GF-D8 (cell line): Measurements from ENCODE around the gene COL18A1.

Experiments
- DNase-seq: peaks from one replicate; lab custom pipeline; 2025; lab: John Stamatoyannopoulos, UW

COL18A1 gene

GRCh38 chr21:45383111-45383614 is 21.8 kb upstream of the COL18A1 start:
- DNase-seq: no peak

GRCh38 chr21:45383615-45384201 is 21.3 kb upstream of the COL18A1 start:
- no peak for DNase-seq

GRCh38 chr21:45384656-45385548 is 20.1 kb upstream of the COL18A1 start:
- DNase-seq: no peak

- no peak for DNase-seq
Measured at GRCh38 chr21:45385549-45386050, 19.4 kb upstream of the COL18A1 start.

GRCh38 chr21:45386336-45386727 is 18.6 kb upstream of the COL18A1 start:
- no peak for DNase-seq

GRCh38 chr21:45386728-45387371 is 18.1 kb upstream of the COL18A1 start:
- no peak for DNase-seq

GRCh38 chr21:45387506-45387905 is 17.5 kb upstream of the COL18A1 start:
- no peak for DNase-seq

- no peak for DNase-seq
Measured at GRCh38 chr21:45388011-45388521, 16.9 kb upstream of the COL18A1 start.

GRCh38 chr21:45388611-45389296 is 16.2 kb upstream of the COL18A1 start:
- DNase-seq: no peak

GRCh38 chr21:45390121-45390751 is 14.7 kb upstream of the COL18A1 start:
- no peak for DNase-seq

GRCh38 chr21:45390831-45391742 is 13.9 kb upstream of the COL18A1 start:
- no peak for DNase-seq

GRCh38 chr21:45391743-45392572 is 13.0 kb upstream of the COL18A1 start:
- DNase-seq: no peak

- DNase-seq: no peak
Measured at GRCh38 chr21:45392573-45392971, 12.4 kb upstream of the COL18A1 start.

GRCh38 chr21:45393021-45393420 is 11.9 kb upstream of the COL18A1 start:
- no peak for DNase-seq

GRCh38 chr21:45393833-45394638 is 10.9 kb upstream of the COL18A1 start:
- no peak for DNase-seq

GRCh38 chr21:45396620-45396995 is 8.4 kb upstream of the COL18A1 start:
- DNase-seq: no peak

GRCh38 chr21:45397381-45397780 is 7.6 kb upstream of the COL18A1 start:
- DNase-seq: no peak

- no peak for DNase-seq
Measured at GRCh38 chr21:45401054-45401518, 3.9 kb upstream of the COL18A1 start.
